Tibial nerve (tissue), 4 donors: Measurements from ENCODE around the gene STK4.
"Not testable (repeated sequence)": the region's sequence is repeated elsewhere in the genome, so short reads cannot be mapped to it uniquely, and the experiment has no call there.

Experiments used
- EP300 ChIP-seq, 2 donors: sonication (generic); formaldehyde crosslinking; IDR thresholded peaks; one replicate each; pipeline ENCODE4 v1.6.1; 2017; ENCODE audit warnings: antibody characterized with exemption in 2 of 2, mild to moderate bottlenecking in 1 of 2
- TF ChIP-seq, protein P1 (sequence below), 5 experiments: fragments of 200-600 bp in 3 of 5; fragments of 450-650 bp in 2 of 5; sonication (generic) in 3 of 5; IDR thresholded peaks; one replicate each; pipeline ENCODE4 v1.5.1; 2016 to 2019; ENCODE audit warnings: antibody characterized with exemption in 5 of 5, mild to moderate bottlenecking in 3 of 5, moderate library complexity in 2 of 5

DNA sequence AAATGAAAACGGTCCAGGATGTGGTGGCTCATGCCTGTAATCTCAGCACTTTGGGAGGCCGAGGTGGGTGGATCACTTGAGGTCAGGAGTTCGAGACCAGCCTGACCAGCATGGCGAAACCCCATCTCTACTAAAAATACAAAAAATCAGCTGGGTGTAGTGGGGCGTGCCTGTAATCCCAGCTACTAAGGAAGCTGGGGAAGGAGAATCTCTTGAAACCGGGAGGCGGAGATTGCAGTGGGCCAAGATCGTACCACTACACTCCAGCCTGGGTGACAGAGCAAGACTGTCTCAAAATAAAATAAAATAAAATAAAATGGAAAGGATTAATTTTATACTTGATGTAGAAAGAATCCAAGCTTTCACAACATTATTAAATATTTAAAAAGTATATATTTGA lies 47.8 kb downstream of the STK4 start:
- TF ChIP-seq, protein P1, sequence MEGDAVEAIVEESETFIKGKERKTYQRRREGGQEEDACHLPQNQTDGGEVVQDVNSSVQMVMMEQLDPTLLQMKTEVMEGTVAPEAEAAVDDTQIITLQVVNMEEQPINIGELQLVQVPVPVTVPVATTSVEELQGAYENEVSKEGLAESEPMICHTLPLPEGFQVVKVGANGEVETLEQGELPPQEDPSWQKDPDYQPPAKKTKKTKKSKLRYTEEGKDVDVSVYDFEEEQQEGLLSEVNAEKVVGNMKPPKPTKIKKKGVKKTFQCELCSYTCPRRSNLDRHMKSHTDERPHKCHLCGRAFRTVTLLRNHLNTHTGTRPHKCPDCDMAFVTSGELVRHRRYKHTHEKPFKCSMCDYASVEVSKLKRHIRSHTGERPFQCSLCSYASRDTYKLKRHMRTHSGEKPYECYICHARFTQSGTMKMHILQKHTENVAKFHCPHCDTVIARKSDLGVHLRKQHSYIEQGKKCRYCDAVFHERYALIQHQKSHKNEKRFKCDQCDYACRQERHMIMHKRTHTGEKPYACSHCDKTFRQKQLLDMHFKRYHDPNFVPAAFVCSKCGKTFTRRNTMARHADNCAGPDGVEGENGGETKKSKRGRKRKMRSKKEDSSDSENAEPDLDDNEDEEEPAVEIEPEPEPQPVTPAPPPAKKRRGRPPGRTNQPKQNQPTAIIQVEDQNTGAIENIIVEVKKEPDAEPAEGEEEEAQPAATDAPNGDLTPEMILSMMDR (IDR thresholded peaks at IDR 0.05), result not testable (repeated sequence)
- not testable (repeated sequence) for TF ChIP-seq EP300 (IDR thresholded peaks at IDR 0.05)
